Gastroesophageal sphincter (tissue), 4 donors: ENCODE measurements around the gene ZNF429. TPM values are rescaled to one million over a fixed set of nuclear protein-coding genes. Genes with fewer than 3 reads are reported as not detected.
A peak's percentile ranks its signal among the peaks of the same experiment; 100 is the strongest.
"Not testable (repeated sequence)": the region's sequence is repeated elsewhere in the genome, so short reads cannot be mapped to it uniquely, and the experiment has no call there.

Experiments used
- ATAC-seq: fragments of 150-250 bp; one replicate; pipeline ENCODE4 v1.9.1; 2016; ENCODE audit warnings: mild to moderate bottlenecking, moderate library complexity
- H3K27ac ChIP-seq, 4 donors: fragments of 200-600 bp; sonication (generic) in 3 of 4; 1 replicate in 3 of 4; 2 replicates in 1 of 4; pipeline ENCODE4 v1.5.1; 2016 to 2019
- H3K27me3 ChIP-seq: fragments of 200-600 bp; sonication (generic); one replicate; pipeline ENCODE4 v1.5.1; 2019
- H3K36me3 ChIP-seq, 2 donors: fragments of 200-600 bp; sonication (generic); one replicate each; pipeline ENCODE4 v1.5.1; 2019; ENCODE audit warnings: control low read depth in 1 of 2
- H3K4me1 ChIP-seq, 3 donors: fragments of 200-600 bp; sonication (generic); 1 replicate in 2 of 3; 2 replicates in 1 of 3; pipeline ENCODE4 v1.5.1; 2016 to 2019; ENCODE audit warnings: control low read depth in 2 of 3
- H3K4me3 ChIP-seq, 2 donors: fragments of 200-600 bp; sonication (generic); one replicate each; pipeline ENCODE4 v1.5.1; 2019; ENCODE audit warnings: mild to moderate bottlenecking in 1 of 2, moderate library complexity in 1 of 2
- H3K9me3 ChIP-seq, 3 donors: fragments of 200-600 bp; sonication (generic); one replicate each; pipeline ENCODE4 v1.5.1; 2017 to 2019; ENCODE audit warnings: control low read depth in 2 of 3
- CTCF ChIP-seq, 4 experiments: fragments of 200-600 bp in 2 of 4; fragments of 450-650 bp in 2 of 4; sonication (generic) in 1 of 4; IDR thresholded peaks; one replicate each; pipeline ENCODE4 v1.5.1; 2017 to 2019; ENCODE audit warnings: antibody characterized with exemption in 4 of 4, mild to moderate bottlenecking in 2 of 4, moderate library complexity in 2 of 4
- EP300 ChIP-seq: sonication (generic); formaldehyde crosslinking; IDR thresholded peaks from one replicate; pipeline ENCODE4 v1.6.1; 2017; ENCODE audit warnings: antibody characterized with exemption, mild to moderate bottlenecking
- POLR2A ChIP-seq, 2 donors: fragments of 450-650 bp; IDR thresholded peaks; one replicate each; pipeline ENCODE4 v1.6.1; 2017; ENCODE audit warnings: antibody characterized with exemption in 2 of 2, mild to moderate bottlenecking in 2 of 2, moderate library complexity in 1 of 2
- POLR2AphosphoS5 ChIP-seq: sonication (generic); formaldehyde crosslinking; IDR thresholded peaks from one replicate; pipeline ENCODE4 v1.6.1; 2017; ENCODE audit warnings: antibody characterized with exemption
- WGBS, 2 donors: methylation state at CpG; one replicate each; pipeline ENCODE4 v1.1.5; 2018; ENCODE audit warnings: low coverage in 1 of 2; 5-methylcytosine and 5-hydroxymethylcytosine counted together
- total RNA-seq, 4 donors: library from RNA; depleted of rRNA; stranded (reverse); fragments of >200 nt; gene quantifications; one replicate each; pipeline ENCODE4 v1.1.0, GENCODE V29; 2016

The ZNF429 gene
- total RNA-seq, 4 donors from 2014 or later, result 6.4 to 20.2 (median 10.0) TPM

- TF ChIP-seq POLR2AphosphoS5, result no peak
- no peak for TF ChIP-seq POLR2A (IDR thresholded peaks at IDR 0.05)
- no peak for TF ChIP-seq CTCF (IDR thresholded peaks at IDR 0.05)
- no peak for TF ChIP-seq EP300
- Histone ChIP-seq H3K9me3 (no peaks in the 10 kb centered on the region), H3K27me3 (no peaks in the 10 kb centered on the region), H3K27ac (no peak overlapping the region), H3K4me3 (no peak overlapping the region), H3K36me3 (no peaks in the 10 kb centered on the region), H3K4me1 (no peaks in the 10 kb centered on the region)
- 80 to 83% methylated on average over 1 to 3 of the region's 4 CpGs for WGBS, 2 donors
- no peak for ATAC-seq
Measured at GRCh38 chr19:21593502-21593901, 88.1 kb downstream of the ZNF429 start.

- no peak overlapping the region for H3K4me3 ChIP-seq
- no peaks in the 10 kb centered on the region for H3K27me3 ChIP-seq
- H3K36me3 ChIP-seq, result no peaks in the 10 kb centered on the region
- no peaks in the 10 kb centered on the region for H3K9me3 ChIP-seq
- H3K27ac ChIP-seq, result no peak overlapping the region
- TF ChIP-seq EP300 (no peak), CTCF (IDR thresholded peaks at IDR 0.05) (no peak), POLR2A (IDR thresholded peaks at IDR 0.05) (no peak), POLR2AphosphoS5 (no peak)
- 40 to 48% methylated on average over 1 to 2 of the region's 3 CpGs for WGBS, 2 donors
- ATAC-seq, result peak; percentile 60
- H3K4me1 ChIP-seq, result no peaks in the 10 kb centered on the region
Measured at GRCh38 chr19:21593934-21594820, 88.8 kb downstream of the ZNF429 start.

- TF ChIP-seq CTCF (IDR thresholded peaks at IDR 0.05) (no peak), EP300 (no peak), POLR2AphosphoS5 (no peak)
- H3K27me3 ChIP-seq, result no peaks in the 10 kb centered on the region
- ATAC-seq, result no peak
- no peak overlapping the region for H3K27ac ChIP-seq
- H3K36me3 ChIP-seq, result no peaks in the 10 kb centered on the region
- no peaks in the 10 kb centered on the region for H3K4me1 ChIP-seq
- 76% methylated on average over 4 of the region's 4 CpGs for WGBS, 2 donors
- no peak overlapping the region for H3K4me3 ChIP-seq
- H3K9me3 ChIP-seq, result no peaks in the 10 kb centered on the region
Measured at GRCh38 chr19:21595185-21595584, 89.8 kb downstream of the ZNF429 start.

GRCh38 chr19:21602082-21602658, 96.8 kb downstream of the ZNF429 start:
- no peak for TF ChIP-seq POLR2AphosphoS5
- TF ChIP-seq CTCF (IDR thresholded peaks at IDR 0.05), result no peak
- no peak for TF ChIP-seq POLR2A (IDR thresholded peaks at IDR 0.05)
- no peak for TF ChIP-seq EP300
- peaks cover 2 to 22% (median 3%) of the 10 kb centered on the region in 3 donors for H3K4me1 ChIP-seq
- no peaks in the 10 kb centered on the region for H3K27me3 ChIP-seq
- no peak overlapping the region for H3K27ac ChIP-seq
- H3K4me3 ChIP-seq, result no peak overlapping the region
- ATAC-seq, result no peak
- 80 to 100% methylated on average over 1 of the region's 1 CpG for WGBS, 2 donors
- H3K9me3 ChIP-seq, result no peaks in the 10 kb centered on the region
- no peaks in the 10 kb centered on the region for H3K36me3 ChIP-seq

GRCh38 chr19:21602659-21603430, 97.4 kb downstream of the ZNF429 start:
- 65 to 71% methylated on average over 4 to 9 of the region's 11 CpGs for WGBS, 2 donors
- H3K27me3 ChIP-seq, H3K4me3 ChIP-seq, H3K36me3 ChIP-seq, H3K27ac ChIP-seq, ATAC-seq, H3K9me3 ChIP-seq: not testable (repeated sequence)
- peaks cover 3 to 26% (median 4%) of the 10 kb centered on the region in 3 donors for H3K4me1 ChIP-seq
